Measurements from ENCODE around the gene MFN1. TPM values are rescaled to one million over a fixed set of nuclear protein-coding genes. Genes with fewer than 3 reads are reported as not detected.

MFN1 gene
- total and polyA plus RNA-seq, 2 of the 13 experiments (the other 11 are each of a cell fraction or from before 2014, with no cell fraction given): 25.2 to 37.5 TPM

GRCh38 chr3:179438841-179439240, 91.3 kb downstream of the MFN1 start (continued):
- no peak for TF ChIP-seq ZC3H13 (CRISPR knock-in tag; IDR thresholded peaks at IDR 0.05)
- no peak for TF ChIP-seq KIAA2018 (CRISPR knock-in tag; IDR thresholded peaks at IDR 0.05; ENCODE audit: borderline replicate concordance)

Other genes with a start within 250 kb of the MFN1 start
- 11.4 and 20.4 TPM in 2 replicates for gene PIK3CA, start 199.4 kb upstream of the MFN1 start, total RNA-seq (2016; rRNA removed; fragmentation: Illumina TruSeq; extraction: Trizol)
- gene PIK3CA, start 199.4 kb upstream of the MFN1 start, polyA plus RNA-seq (2011; rRNA removed): 4.6 and 5.7 TPM in 2 replicates
- 2.4 and 4.3 TPM in 2 replicates for gene KCNMB3, start 96.6 kb upstream of the MFN1 start, total RNA-seq (2016; rRNA removed; fragmentation: Illumina TruSeq; extraction: Trizol)
- gene KCNMB3, start 96.6 kb upstream of the MFN1 start, polyA plus RNA-seq (2011; rRNA removed): 7.1 and 8.7 TPM in 2 replicates
- 42.4 and 46.7 TPM in 2 replicates for gene ZNF639, start 24.7 kb upstream of the MFN1 start, total RNA-seq (2016; rRNA removed; fragmentation: Illumina TruSeq; extraction: Trizol)
- gene ZNF639, start 24.7 kb upstream of the MFN1 start, polyA plus RNA-seq (2011; rRNA removed): 10.1 and 11.6 TPM in 2 replicates
- 0.13 and 0.36 TPM in 2 replicates for gene GNB4, start 103.8 kb downstream of the MFN1 start, total RNA-seq (2016; rRNA removed; fragmentation: Illumina TruSeq; extraction: Trizol)
- gene GNB4, start 103.8 kb downstream of the MFN1 start, polyA plus RNA-seq (2011; rRNA removed): 0.01 and 0.07 TPM in 2 replicates
- 84.1 and 116 TPM in 2 replicates for gene ACTL6A, start 215.2 kb downstream of the MFN1 start, total RNA-seq (2016; rRNA removed; fragmentation: Illumina TruSeq; extraction: Trizol)
- gene ACTL6A, start 215.2 kb downstream of the MFN1 start, polyA plus RNA-seq (2011; rRNA removed): 43.7 and 58.1 TPM in 2 replicates